ENCODE data around the gene SPSB4.

Gene SPSB4

DNA sequence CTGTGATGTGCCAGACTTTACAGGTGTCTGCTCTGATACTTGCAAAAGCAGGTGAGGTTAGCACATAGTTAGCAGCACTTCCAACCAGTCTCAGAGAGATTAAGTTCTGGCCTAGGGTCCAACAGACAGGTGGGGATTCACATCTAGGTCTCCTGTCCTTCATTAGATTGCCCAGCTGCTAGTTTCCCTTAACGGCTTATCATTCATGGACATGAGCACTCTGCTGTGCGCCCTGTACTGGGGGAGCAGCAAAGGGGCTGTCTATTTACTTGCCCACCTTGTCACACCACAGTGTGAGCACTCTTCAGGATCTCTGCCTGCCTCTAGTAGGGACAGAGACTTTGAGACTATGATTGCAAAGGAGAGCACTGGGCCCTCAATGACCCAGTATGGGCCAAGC lies 8.7 kb downstream of the SPSB4 start:
- FAIRE-seq: no peak
- no peak for TF ChIP-seq POLR2A (IDR thresholded peaks at IDR 0.05; ENCODE audit: low read depth, low read length)

DNA sequence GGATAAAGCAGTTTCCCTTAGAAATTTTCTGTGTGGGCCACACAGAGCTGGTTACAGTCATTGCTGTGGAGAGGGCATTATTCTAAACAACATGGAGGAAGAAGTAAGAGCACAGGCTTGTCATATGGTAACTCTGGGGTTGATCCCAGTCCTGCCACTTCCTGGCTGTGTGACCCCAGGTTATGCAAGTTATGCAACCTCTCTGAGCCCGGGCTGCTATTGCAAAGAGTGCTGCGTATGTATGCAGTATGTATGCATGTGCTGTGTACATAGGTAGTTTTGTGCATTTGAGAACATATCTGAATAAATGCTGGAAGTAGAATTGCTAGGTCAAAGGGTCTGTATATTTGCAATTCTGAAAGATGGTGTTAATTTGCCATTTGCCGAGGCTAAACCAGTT lies 9.2 kb downstream of the SPSB4 start:
- DNase-seq (ENCODE audit: insufficient read length, low spot score) (no peak), FAIRE-seq (no peak)
- no peak for TF ChIP-seq POLR2A (IDR thresholded peaks at IDR 0.05; ENCODE audit: low read depth, low read length)

More for the DNA sequence above, 8.7 kb downstream of the SPSB4 start:
- DNase-seq (ENCODE audit: insufficient read length, low spot score): no peak

DNA sequence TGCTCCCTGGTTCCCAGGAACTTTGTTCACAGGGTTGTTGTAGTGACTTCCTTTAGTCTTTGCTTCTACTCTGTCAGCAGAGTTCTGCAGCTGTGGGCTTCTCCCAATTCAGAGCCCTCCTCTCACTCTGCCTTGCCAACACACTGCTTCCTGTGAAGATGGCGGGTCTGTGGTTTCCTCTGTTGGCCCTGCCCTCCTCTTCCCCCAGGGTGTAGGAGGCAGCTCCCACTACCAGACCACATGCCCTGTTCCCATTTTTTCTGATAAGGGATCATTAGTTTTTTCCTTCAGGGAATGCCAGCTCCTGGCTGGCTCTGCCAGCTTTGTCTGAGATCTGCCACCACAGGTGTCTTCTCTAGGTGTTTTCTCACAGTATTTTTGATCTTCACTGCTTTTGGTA lies 12.7 kb downstream of the SPSB4 start:
- DNase-seq (ENCODE audit: insufficient read length, low spot score) (no peak), FAIRE-seq (no peak)
- no peak for TF ChIP-seq POLR2A (IDR thresholded peaks at IDR 0.05; ENCODE audit: low read depth, low read length)

DNA sequence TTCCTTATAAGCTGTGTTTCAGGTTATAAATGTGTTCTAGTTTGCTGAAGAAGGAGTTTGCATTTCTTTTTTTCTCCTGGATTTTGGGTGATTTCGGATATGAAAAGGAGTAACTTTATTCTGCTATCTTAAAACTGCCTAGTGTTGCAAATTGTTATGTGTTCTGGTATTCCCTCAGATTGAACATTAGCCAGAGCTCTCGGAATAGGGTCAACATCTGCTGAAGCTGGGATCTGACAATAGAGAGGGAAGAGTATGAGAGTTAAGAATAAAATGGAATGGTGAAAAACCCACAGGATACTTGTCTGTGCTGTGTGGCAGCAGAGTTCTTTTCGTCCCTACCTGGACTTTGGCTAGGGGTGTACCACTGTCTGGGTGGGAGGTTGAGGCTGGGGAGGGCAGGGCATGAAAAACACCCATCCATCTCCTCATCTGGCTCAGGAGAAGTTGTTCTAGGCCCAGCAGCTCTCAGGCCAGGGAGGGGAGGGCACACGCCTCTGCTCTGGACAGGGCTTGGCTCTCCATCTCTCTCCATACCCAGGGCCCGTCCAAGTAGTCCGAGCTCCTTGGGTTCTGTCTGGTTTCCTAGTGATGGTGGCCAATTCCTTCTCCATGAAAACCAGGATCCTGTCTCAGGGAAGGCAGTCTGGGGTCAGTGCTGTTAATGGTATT lies 13.2 kb downstream of the SPSB4 start:
- no peak for TF ChIP-seq POLR2A (IDR thresholded peaks at IDR 0.05; ENCODE audit: low read depth, low read length)
- DNase-seq (ENCODE audit: insufficient read length, low spot score) (no peak), FAIRE-seq (no peak)

DNA sequence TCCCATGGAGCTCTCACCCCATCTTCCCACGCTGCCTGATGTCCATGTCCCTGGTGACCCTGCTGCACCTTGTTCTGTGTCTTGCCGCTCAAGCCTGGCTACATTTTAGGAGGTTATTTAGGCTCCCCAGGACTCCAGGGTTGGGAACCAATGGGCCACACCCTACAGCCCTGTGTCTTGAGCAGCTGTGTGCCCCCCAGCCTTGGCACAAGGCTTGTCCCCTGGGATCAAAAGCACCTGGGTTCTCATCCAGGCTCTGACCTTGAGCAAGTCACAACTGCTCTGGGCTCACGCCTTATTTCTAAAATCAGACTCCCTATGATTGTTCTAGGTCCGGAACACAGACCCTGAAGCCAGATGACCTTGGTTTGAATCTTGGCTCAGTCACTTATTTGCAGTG lies 14.1 kb downstream of the SPSB4 start:
- TF ChIP-seq POLR2A (IDR thresholded peaks at IDR 0.05; ENCODE audit: low read depth, low read length): no peak
- DNase-seq (ENCODE audit: insufficient read length, low spot score) (no peak), FAIRE-seq (no peak)

DNA sequence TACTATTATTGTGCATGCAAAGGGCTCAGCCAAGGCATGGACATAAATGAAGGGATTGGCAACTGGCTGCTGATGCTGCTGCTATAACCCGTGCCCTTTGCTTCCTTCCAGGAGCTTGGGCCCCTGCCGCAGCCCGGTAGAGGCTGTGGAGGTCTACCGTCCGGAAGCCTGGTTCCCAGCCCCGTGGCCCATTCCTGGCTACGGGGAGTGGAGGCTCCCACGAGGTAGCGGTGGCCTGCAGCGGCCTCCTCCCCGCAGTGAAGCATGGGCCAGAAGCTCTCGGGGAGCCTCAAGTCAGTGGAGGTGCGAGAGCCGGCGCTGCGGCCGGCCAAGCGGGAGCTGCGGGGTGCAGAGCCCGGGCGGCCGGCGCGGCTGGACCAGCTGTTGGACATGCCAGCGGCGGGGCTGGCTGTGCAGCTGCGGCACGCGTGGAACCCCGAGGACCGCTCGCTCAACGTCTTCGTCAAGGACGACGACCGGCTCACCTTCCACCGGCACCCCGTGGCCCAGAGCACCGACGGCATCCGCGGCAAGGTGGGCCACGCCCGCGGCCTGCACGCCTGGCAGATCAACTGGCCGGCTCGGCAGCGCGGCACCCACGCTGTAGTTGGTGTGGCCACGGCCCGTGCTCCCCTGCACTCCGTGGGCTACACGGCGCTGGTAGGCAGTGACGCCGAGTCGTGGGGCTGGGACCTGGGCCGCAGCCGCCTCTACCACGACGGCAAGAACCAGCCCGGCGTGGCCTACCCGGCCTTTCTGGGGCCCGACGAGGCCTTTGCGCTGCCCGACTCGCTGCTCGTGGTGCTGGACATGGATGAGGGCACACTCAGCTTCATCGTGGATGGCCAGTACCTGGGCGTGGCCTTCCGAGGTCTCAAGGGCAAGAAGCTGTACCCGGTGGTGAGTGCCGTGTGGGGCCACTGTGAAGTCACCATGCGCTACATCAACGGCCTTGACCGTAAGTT lies 15.0 kb downstream of the SPSB4 start:
- DNase-seq (ENCODE audit: insufficient read length, low spot score) (no peak), FAIRE-seq (no peak)
- no peak for TF ChIP-seq POLR2A (IDR thresholded peaks at IDR 0.05; ENCODE audit: low read depth, low read length)

DNA sequence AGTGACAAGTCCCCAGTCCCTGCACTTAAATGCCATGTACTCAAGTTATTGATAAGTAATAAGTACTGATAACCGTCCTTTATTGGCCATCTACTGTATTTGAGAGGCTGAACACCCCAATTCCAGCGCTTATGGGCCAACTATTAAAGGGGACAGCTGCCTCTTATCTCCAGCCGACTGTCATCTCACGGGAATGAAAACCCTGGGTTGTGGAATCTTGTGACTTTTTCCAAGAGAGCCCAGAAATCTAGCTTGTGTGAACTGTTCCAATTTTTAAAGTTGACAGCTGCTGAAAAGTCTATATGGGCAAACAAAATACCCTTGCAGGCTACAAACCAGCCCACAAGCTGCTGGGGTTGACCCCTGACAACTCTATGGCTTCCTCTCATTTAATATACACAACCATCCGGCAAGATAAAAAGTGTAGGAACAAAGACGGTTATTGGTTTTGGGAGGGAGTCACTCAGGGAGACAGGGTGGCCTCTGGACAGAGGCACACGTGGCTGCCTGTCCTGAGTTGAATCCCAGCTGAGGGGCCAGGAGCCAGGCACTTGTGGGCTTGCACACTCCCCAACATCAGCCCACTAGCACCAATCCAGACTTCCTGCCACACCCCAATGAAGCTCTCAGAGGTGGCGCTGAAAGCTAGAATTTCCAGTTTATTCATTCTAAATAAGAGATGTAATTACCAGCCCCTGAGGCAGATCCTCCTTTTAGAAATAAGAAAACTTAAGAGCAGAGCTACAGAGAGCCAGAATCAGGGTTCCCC lies 16.2 kb downstream of the SPSB4 start:
- TF ChIP-seq POLR2A (IDR thresholded peaks at IDR 0.05; ENCODE audit: low read depth, low read length): no peak
- no peak for DNase-seq (ENCODE audit: insufficient read length, low spot score)
- no peak for FAIRE-seq

DNA sequence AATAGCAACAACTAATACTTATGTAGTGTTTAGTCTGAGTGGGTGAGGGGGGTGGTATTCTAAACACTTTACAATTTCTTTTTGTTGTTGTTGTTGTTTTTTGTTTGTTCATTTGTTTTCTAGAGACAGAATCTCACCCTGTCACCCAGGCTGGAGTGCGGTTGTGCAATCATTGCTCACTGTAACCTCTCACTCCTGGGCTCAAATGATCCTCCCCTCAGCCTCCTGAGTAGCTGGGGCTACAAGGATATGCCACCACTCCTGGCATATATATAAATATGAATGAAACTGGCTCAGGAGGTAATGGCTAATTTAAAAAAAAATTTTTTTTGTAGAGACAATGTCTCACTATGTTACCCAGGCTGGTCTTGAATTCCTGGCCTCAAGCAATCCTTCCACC lies 19.1 kb downstream of the SPSB4 start:
- TF ChIP-seq POLR2A (IDR thresholded peaks at IDR 0.05; ENCODE audit: low read depth, low read length): no peak
- FAIRE-seq: no peak

DNA sequence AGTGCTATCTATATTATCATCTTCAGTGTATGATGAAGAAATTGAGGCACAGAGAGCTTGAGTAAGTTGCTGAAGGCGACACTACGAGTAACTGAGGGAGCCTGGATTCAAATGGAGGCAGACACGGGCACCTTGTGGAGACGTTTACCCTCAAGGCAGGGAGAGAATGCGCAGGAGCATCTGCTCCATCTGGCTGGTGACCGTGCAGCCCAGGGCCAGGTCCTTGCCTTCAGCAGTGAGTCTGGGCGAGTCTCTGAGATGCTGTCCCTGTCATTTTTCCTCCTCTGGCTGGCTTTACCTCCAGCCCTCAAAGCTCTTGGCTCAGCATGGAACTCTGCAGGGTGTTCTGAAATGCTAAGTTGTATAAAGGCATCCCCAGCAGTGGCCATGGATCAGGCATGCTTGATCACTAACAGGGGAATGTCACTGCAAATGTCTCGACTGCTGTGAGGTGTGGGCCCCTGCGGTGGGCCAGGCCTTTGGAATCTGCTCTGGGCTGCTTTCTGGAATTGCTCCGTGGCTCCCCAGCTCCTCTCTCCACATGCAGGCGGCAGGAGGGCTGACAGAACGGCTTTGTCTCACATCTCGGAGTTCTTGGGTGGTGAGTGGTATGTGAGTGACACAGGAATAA lies 19.7 kb downstream of the SPSB4 start:
- DNase-seq (ENCODE audit: insufficient read length, low spot score): no peak
- no peak for TF ChIP-seq POLR2A (IDR thresholded peaks at IDR 0.05; ENCODE audit: low read depth, low read length)
- FAIRE-seq: no peak

More for the DNA sequence above, 19.1 kb downstream of the SPSB4 start:
- DNase-seq (ENCODE audit: insufficient read length, low spot score): no peak

DNA sequence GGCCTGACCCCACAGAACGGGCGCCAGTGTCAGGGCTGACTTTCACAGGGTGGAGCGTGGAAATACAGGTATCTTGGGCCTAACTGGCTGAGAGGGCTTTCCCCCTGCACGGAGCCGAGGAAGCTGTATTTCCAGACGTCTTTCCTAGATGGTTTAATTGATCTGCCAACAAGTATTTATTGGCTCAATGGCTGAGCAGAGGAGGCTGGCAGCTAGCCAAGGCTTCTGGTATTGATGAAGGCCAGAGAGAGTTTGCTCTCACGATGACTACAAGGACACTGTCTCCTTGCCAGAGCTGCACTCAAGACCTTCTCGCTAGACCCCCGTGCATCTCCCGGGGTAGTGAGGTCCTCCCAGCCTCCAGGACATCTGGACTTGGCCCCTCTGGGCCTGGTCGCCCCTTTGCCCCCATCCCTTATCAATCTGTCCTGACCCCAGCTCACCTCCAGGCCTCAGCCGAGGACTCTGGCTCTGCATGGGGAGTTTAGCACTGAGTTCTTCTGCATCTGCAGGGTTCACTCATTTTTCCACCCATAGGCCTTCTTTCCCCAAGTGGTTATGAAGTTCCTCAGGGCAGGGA lies 20.6 kb downstream of the SPSB4 start:
- FAIRE-seq (no peak), DNase-seq (ENCODE audit: insufficient read length, low spot score) (no peak)
- TF ChIP-seq POLR2A (IDR thresholded peaks at IDR 0.05; ENCODE audit: low read depth, low read length): no peak

DNA sequence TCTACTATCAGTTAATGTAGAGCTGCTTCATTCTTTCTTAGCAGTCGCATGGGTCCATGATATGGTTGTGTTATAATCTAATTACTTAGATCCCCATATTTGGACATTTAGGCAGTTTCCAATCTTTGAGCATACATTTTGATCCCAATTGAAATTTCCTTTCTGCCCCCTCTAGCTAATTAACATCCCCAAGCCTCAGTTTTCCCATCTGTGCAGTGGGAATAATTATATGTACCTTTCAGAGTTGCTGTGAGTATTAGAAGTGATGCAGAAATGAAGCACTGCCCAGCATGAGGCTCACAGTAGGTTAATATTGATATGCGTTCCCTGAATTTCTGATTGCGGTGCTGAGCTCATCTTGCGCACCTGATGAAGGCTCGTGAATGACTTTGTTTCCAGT lies 21.8 kb downstream of the SPSB4 start:
- no peak for FAIRE-seq
- no peak for DNase-seq (ENCODE audit: insufficient read length, low spot score)
- no peak for TF ChIP-seq POLR2A (IDR thresholded peaks at IDR 0.05; ENCODE audit: low read depth, low read length)

DNA sequence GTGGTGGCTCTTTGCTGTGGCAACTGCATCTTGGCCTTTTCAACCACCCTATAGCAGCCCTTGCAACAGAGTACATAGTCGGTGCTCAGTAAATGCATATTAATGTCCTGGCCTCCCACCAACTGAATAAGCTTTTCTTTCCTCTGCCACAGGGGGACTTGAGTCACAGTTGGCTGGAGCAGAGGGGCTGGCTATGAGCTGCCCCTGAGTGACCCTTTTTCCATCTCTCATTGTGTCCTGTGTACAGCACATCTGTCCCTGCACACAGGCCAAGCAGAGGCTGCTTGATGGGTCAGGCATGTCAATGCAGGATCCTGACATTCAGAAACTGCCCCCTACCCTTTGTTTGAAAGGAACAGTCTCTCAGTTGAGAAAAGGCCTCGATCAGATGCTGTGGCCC lies 22.4 kb downstream of the SPSB4 start:
- DNase-seq (ENCODE audit: insufficient read length, low spot score): no peak
- FAIRE-seq: no peak
- TF ChIP-seq POLR2A (IDR thresholded peaks at IDR 0.05; ENCODE audit: low read depth, low read length): no peak

DNA sequence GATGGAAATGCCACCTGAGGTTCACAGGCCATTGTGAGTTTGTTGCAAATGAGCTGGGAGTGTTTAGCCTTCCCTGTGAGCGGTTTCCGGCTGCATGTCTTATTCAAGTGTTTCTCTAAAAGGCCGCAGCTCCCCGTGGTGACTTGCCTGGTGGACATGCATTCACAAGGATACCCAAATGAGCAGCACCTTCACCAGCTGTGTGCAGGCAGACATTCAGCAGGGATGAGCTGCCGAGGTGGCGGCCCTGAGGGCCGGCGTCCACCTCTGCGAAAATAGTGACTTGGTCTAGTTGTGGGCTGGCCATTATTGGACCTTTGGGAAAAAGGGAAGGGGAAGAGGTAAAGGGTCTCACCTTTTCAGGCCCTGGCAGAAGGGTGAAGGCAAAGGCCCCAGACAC lies 23.4 kb downstream of the SPSB4 start:
- no peak for FAIRE-seq

More for the DNA sequence above, 23.4 kb downstream of the SPSB4 start:
- TF ChIP-seq POLR2A (IDR thresholded peaks at IDR 0.05; ENCODE audit: low read depth, low read length): no peak
- no peak for DNase-seq (ENCODE audit: insufficient read length, low spot score)

Measured in H54 (cell line).